GM21717 (cell line): ENCODE data around the gene SDF2L1.
"Not testable (repeated sequence)": the region's sequence is repeated elsewhere in the genome, so short reads cannot be mapped to it uniquely, and the experiment has no call there.

Source experiments
- ATAC-seq: cut with Tn5 transposase; IDR thresholded peaks from one replicate; pipeline ENCODE4 v1.9.1; 2021; ENCODE audit warnings: mild to moderate bottlenecking, moderate library complexity; ENCODE audit not compliant: unreplicated experiment

The SDF2L1 gene

DNA sequence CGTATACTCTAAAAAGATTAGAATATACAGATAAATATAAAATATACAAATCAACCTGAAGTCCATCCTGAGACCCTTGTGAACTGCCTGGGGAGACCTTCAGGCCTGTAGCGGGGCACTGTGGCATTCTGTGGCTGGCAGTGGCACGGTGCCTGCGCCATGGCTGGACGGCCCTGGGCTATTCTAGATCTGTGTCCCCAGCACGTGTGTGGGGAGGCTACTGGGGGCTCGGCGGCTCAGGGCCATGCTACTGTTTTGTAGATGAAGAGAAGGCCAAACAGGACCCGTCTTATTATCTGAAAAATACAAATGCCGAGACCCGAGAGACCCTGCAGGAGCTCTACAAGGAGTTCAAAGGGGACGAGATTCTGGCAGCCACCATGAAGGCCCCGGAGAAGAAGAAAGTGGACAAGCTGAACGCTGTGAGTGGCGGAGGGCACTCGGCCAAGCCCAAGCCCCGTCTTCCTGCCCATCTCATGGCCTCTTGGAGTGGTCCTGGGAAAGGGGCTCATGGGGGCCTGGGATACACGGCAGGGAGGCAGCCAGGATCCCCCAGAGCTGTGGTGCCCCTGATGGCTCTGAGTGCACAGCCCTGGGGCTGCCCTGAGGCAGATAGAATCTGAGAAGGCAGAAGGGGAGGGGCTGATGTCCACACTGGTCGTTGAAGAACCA, 42.5 kb downstream of the SDF2L1 start:
- no peak for ATAC-seq

DNA sequence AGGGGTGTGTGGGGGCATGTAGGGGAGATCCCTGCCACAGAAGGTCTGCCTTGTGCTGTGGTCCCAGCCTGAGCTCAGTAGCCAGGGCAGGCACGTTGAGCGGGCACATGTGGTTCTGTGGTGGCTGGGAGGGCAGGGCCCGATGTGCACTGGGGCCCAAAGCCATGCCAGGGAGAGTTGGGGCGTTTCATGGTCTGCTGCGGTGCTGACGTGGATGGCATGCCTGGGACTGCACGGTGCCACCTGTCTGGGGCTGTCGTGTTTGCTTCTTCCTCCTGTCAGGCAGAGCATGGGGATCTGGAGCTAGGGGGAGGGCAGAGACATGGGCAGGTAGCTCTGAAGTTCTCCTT, 43.0 kb downstream of the SDF2L1 start:
- no peak for ATAC-seq

DNA sequence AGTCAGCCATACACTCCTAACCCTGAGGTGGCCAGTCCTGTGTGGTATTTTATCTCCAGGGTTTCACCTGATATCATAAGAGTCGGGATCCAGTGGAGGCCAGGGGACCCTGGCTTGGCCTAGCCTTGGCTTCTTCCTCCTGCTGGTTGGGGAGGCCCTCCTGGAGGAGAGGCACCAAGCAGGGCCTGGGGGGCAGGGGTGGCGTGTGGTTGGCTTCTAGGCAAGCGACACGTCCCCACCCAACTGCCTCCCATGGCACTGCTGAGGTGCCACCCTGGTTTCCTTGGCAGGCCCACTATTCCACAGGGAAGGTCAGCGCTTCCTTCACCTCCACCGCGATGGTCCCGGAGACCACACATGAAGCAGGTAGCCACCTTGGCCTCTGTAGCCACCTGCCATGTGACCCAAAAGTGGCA, 44.1 kb downstream of the SDF2L1 start:
- no peak for ATAC-seq

DNA sequence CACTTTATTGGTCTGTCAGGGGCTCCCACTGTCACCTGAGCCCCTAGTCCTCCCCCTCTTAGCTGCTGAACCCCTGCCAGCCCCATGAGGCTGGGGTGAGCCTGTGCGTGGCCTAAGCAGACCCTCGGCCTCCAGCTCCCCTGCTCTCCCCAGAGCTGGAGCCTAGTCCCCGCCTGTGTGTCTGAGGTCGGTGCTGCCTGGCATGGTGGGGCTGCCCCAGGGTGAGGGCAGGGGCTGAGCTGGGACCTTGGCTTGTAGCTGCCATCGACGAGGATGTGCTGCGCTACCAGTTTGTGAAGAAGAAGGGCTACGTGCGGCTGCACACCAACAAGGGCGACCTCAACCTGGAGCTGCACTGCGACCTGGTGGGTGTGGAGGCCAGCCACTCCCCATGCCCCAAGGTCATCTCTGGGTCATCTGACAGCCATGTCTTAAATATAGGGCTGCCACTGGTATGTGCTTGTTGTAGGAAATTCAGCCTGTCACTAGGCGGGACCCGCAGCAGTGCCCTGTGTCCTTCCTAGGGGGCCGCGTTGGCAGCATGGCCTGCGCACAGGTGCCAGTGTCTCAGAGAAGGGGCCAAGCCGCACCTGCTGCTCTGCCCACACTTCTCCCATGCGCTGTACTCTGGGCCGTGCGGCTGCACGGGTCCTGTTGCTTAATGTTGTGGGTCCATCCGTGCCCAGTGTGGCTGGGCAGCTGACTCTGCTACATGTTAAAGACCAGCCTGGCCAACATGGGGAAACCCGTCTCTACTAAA, 44.7 kb downstream of the SDF2L1 start:
- ATAC-seq: no peak

GRCh38 chr22:21687685-21688259, 45.7 kb downstream of the SDF2L1 start:
- no peak for ATAC-seq

DNA sequence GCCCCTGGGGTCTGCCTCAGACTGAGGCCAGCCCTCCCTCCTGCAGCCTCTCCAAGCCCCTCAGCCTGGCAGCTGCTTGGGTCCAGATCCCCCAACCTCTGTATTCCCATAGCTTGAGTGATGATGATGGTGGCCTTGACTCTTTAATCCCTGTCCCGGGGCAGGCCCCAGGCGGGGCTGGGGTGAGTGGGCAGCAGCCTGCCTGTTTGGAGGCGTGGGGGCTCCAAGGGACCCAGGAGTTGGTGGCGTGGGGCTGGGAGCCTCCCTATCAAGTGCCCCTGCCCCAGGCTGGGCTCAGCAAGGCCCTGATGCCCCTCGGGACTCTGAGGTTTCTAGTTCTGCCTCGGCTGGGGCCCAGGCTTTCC, 46.2 kb downstream of the SDF2L1 start:
- ATAC-seq: no peak

DNA sequence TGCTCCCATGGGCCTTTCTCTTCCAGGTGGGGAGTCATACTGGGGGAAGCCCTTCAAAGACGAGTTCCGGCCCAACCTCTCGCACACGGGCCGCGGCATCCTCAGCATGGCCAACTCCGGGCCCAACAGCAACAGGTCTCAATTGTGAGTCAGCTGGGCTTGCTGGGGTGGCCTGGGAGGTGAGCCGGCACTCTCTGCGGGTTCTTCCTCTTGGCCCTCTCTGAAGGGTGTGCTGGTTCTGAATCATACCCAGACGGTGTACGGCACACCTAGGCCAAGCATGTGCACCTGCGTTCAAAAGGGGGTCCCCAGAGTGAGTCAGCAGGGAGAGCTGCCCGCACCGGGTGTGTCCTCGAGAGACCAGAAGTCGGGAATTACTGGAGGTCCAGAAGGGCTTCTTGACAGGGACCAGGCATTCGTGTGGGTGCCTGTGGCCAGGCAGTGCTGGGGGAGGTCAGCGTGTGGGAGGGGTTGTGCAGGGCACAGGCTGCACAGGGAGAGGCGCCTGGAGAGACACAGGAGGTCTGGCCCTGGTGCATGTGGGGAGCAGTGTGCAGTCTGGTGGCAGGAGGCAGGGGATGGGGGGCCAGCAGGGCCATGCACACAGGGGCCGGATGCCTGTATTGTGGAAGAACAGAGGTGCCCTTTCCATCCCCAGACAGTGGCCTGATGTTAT, 46.7 kb downstream of the SDF2L1 start:
- ATAC-seq: no peak

- no peak for ATAC-seq
These were observed 48.3 kb downstream of the SDF2L1 start for GRCh38 chr22:21690401-21690801.

GRCh38 chr22:21691816-21692215, 49.7 kb downstream of the SDF2L1 start:
- no peak for ATAC-seq

GRCh38 chr22:21692856-21693255, 50.8 kb downstream of the SDF2L1 start:
- ATAC-seq: not testable (repeated sequence)

GRCh38 chr22:21693333-21693998, 51.4 kb downstream of the SDF2L1 start:
- no peak for ATAC-seq
